Cerebellar cortex (tissue), 1 donor: Measurements from ENCODE around the gene AMN.
"Not testable (repeated sequence)": the region's sequence is repeated elsewhere in the genome, so short reads cannot be mapped to it uniquely, and the experiment has no call there.

Experiments used
- DNase-seq: peaks from one replicate; pipeline ENCODE4 v3.0.0-alpha.2; 2015; ENCODE audit warnings: low spot score

The AMN gene

GRCh38 chr14:102922490-102923200, at the start of gene AMN:
TSS of gene AMN (plus strand) at chr14:102922663. CDS start at chr14:102922689, 26 bp downstream.
- no peak for DNase-seq

GRCh38 chr14:102873131-102873530, 49.3 kb upstream of the AMN start:
- DNase-seq = no peak

GRCh38 chr14:102873546-102874061, 48.9 kb upstream of the AMN start:
- no peak for DNase-seq

- no peak for DNase-seq
Observed at GRCh38 chr14:102875652-102876051, 46.8 kb upstream of the AMN start.

- not testable (repeated sequence) for DNase-seq
Observed at GRCh38 chr14:102877511-102877910, 45.0 kb upstream of the AMN start.

GRCh38 chr14:102878174-102878969, 44.1 kb upstream of the AMN start:
- DNase-seq = no peak

GRCh38 chr14:102878970-102879460, 43.4 kb upstream of the AMN start:
- DNase-seq = no peak

GRCh38 chr14:102882226-102882906, 40.1 kb upstream of the AMN start:
- no peak for DNase-seq

- DNase-seq = no peak
Observed at GRCh38 chr14:102883089-102883541, 39.3 kb upstream of the AMN start.

GRCh38 chr14:102883554-102883953, 38.9 kb upstream of the AMN start:
- no peak for DNase-seq

GRCh38 chr14:102885737-102886447, 36.6 kb upstream of the AMN start:
- no peak for DNase-seq

- no peak for DNase-seq
Observed at GRCh38 chr14:102888748-102889147, 33.7 kb upstream of the AMN start.

- no peak for DNase-seq
Observed at GRCh38 chr14:102889615-102890014, 32.8 kb upstream of the AMN start.

GRCh38 chr14:102891111-102891510, 31.4 kb upstream of the AMN start:
- no peak for DNase-seq

GRCh38 chr14:102891556-102891955, 30.9 kb upstream of the AMN start:
- no peak for DNase-seq

GRCh38 chr14:102892651-102893050, 29.8 kb upstream of the AMN start:
- peak; percentile 46 for DNase-seq

GRCh38 chr14:102893452-102893851, 29.0 kb upstream of the AMN start:
- DNase-seq = peak; percentile 79

GRCh38 chr14:102896735-102897134, 25.7 kb upstream of the AMN start:
- not testable (repeated sequence) for DNase-seq

- no peak for DNase-seq
Observed at GRCh38 chr14:102897299-102898027, 25.0 kb upstream of the AMN start.

GRCh38 chr14:102898298-102898697, 24.2 kb upstream of the AMN start:
- DNase-seq = no peak
